HepG2 (cell line): Measurements from ENCODE around the gene TSHZ2. TPM values are rescaled to one million over a fixed set of nuclear protein-coding genes. Genes with fewer than 3 reads are reported as not detected.

Experiments used
- ATAC-seq: fragments of 200-7000 bp; cut with Tn5 transposase; 3 replicates; pipeline ENCODE4 v1.9.1; 2020; ENCODE audit warnings: mild to moderate bottlenecking, moderate library complexity
- BruUV-seq: library from RNA; stranded (reverse); fragments of 400-500 nt; replicated peaks from 2 replicates; lab custom pipeline; 2021; lab: Mats Ljungman, UMichigan
- CTCF ChIA-PET: fragments of 300-600 bp; formaldehyde crosslinking; extraction: SDS; loops from one replicate; lab custom pipeline; 2021; ENCODE audit warnings: low total read pairs, inconsistent platforms, low intra/inter-chr PET ratio; lab: Yijun Ruan, JAX
- POLR2A ChIA-PET: fragments of 350-600 bp; sonication (Branson Sonifier 250); formaldehyde crosslinking; loops from one replicate; lab custom pipeline; 2020; ENCODE audit warnings: antibody characterized with exemption, inconsistent platforms; lab: Yijun Ruan, JAX
- DNase-seq: peaks from one replicate; pipeline ENCODE4 v3.0.0-alpha.2; 2015; ENCODE audit warnings: low spot score
- FAIRE-seq: peaks from 3 replicates; lab custom pipeline; 2011; peaks lifted over from hg19 to GRCh38; lab: Jason Lieb, UNC
- H2AFZ ChIP-seq: one replicate; pipeline ENCODE4 v1.6.1; 2011; ENCODE audit warnings: low read length, inconsistent platforms
- H3K27ac ChIP-seq: fragments of 300-600 bp; 3 replicates; pipeline ENCODE4 v1.8.0; 2011; ENCODE audit warnings: mixed run types, mild to moderate bottlenecking, mixed read lengths, low read length, inconsistent platforms; ENCODE audit not compliant: insufficient read depth; ENCODE audit errors: extremely low read length
- H3K27me3 ChIP-seq, 2 experiments: fragments of 200-600 bp in 1 of 2; 2 replicates in 1 of 2; 3 replicates in 1 of 2; pipeline versions ENCODE4 v1.6.0 to v1.8.0; 2011; ENCODE audit warnings: low read length in 2 of 2, mild to moderate bottlenecking in 2 of 2, moderate library complexity in 2 of 2, inconsistent platforms in 1 of 2; ENCODE audit not compliant: insufficient read depth in 2 of 2, control insufficient read depth in 1 of 2
- H3K36me3 ChIP-seq, 2 experiments: fragments of 200-600 bp in 1 of 2; replicated peaks in 1 of 2; 2 replicates in 1 of 2; 3 replicates in 1 of 2; pipeline versions ENCODE4 v1.5.1 to v1.8.0; 2011; ENCODE audit warnings: low read length in 2 of 2, inconsistent platforms in 1 of 2; ENCODE audit not compliant: insufficient read depth in 2 of 2, control insufficient read depth in 1 of 2
- H3K4me1 ChIP-seq: 2 replicates; pipeline ENCODE4 v1.5.1; 2012; ENCODE audit warnings: low read length, inconsistent platforms; ENCODE audit not compliant: insufficient read depth
- H3K4me2 ChIP-seq: 2 replicates; pipeline ENCODE4 v1.6.0; 2011; ENCODE audit warnings: low read depth, low read length, inconsistent platforms
- H3K4me3 ChIP-seq, 3 experiments: fragments of 200-600 bp in 1 of 3; sonication (generic), shearing (Covaris generic) in 1 of 3; replicated peaks in 1 of 3; 2 replicates each; pipeline ENCODE4 v1.5.1; 2011 to 2016; ENCODE audit warnings: low read length in 3 of 3, inconsistent platforms in 2 of 3, low read depth in 2 of 3, mild to moderate bottlenecking in 2 of 3, control low read depth in 1 of 3, mixed read lengths in 1 of 3; ENCODE audit not compliant: insufficient read depth in 1 of 3
- H3K79me2 ChIP-seq: one replicate; pipeline ENCODE4 v1.6.1; 2011; ENCODE audit warnings: low read length, inconsistent platforms; ENCODE audit not compliant: insufficient read depth
- H3K9ac ChIP-seq: 2 replicates; pipeline ENCODE4 v1.6.0; 2011; ENCODE audit warnings: mild to moderate bottlenecking, low read depth, low read length, inconsistent platforms; ENCODE audit not compliant: insufficient read depth
- H3K9me3 ChIP-seq: 2 replicates; pipeline ENCODE4 v1.5.1; 2012; ENCODE audit warnings: mild to moderate bottlenecking, low read length
- H4K20me1 ChIP-seq: 2 replicates; pipeline ENCODE4 v1.6.0; 2011; ENCODE audit warnings: inconsistent platforms, mild to moderate bottlenecking, low read length, moderate library complexity; ENCODE audit not compliant: insufficient read depth
- HDAC6 ChIP-seq: fragments of 200-600 bp; sonication (generic); IDR thresholded peaks from 2 replicates; pipeline ENCODE4 v1.7.0; 2017; ENCODE audit warnings: mild to moderate bottlenecking, antibody characterized with exemption, low read length, low read depth
- HNF1A ChIP-seq, 2 experiments: sonication (generic) in 1 of 2; formaldehyde crosslinking in 1 of 2; IDR thresholded peaks; 2 replicates each; pipeline versions ENCODE4 v1.4.0 to v1.6.1; 2016 to 2020; ENCODE audit warnings: borderline replicate concordance in 1 of 2, low read depth in 1 of 2, mild to moderate bottlenecking in 1 of 2, missing genetic modification reagents in 1 of 2
- TCF7L2 ChIP-seq: IDR thresholded peaks from 2 replicates; pipeline ENCODE4 v1.6.1; 2011; ENCODE audit warnings: mild to moderate bottlenecking, low read depth, low read length, moderate library complexity
- ZNF280B ChIP-seq: sonication (generic); formaldehyde crosslinking; IDR thresholded peaks from 2 replicates; pipeline ENCODE4 v1.5.0; 2020; ENCODE audit warnings: missing genetic modification reagents, mild to moderate bottlenecking, borderline replicate concordance
- ZNF333 ChIP-seq: sonication (generic); formaldehyde crosslinking; IDR thresholded peaks from 2 replicates; pipeline ENCODE4 v1.4.0; 2020; ENCODE audit warnings: mild to moderate bottlenecking, missing genetic modification reagents, borderline replicate concordance
- WGBS: methylation state at CpG from one replicate; pipeline ENCODE4 v1.1.6; 2017; ENCODE audit warnings: low lambda C conversion rate; 5-methylcytosine and 5-hydroxymethylcytosine counted together
- in situ Hi-C: cut with HindIII; loops from 2 replicates; pipeline ENCODE4 v1.10.0; 2017; ENCODE audit warnings: low pct_unique_long_range_greater_than_20kb; ENCODE audit not compliant: extremely low pct_ligation_motif_present
- intact Hi-C: fragments of 100-400 bp; cut with micrococcal nuclease; formaldehyde crosslinking; loops from one replicate; pipeline ENCODE4 v1.10.0; 2022; ENCODE audit not compliant: unreplicated experiment
- polyA plus RNA-seq, 8 experiments: library from polyadenylated mRNA; depleted of rRNA in 3 of 8; stranded (reverse) in 7 of 8; unstranded in 1 of 8; fragments of >200 nt; fragmentation: Illumina TruSeq in 4 of 8; extraction: Trizol in 4 of 8; gene quantifications; 2 replicates each; pipeline versions ENCODE4 v1.2.1 to v1.2.3, GENCODE V29; 2011 to 2016; ENCODE audit warnings: low read depth in 4 of 8, missing spikeins in 1 of 8, mixed read lengths in 1 of 8; ENCODE audit not compliant: insufficient read depth in 1 of 8
- total RNA-seq, 5 experiments: library from RNA; depleted of rRNA; stranded (reverse); fragments of >200 nt; fragmentation: Illumina TruSeq; extraction: Trizol; gene quantifications; 2 replicates each; pipeline ENCODE4 v1.2.3, GENCODE V29; 2016; ENCODE audit warnings: low read depth in 1 of 5

The TSHZ2 gene
- total and polyA plus RNA-seq, 2 of the 13 experiments (the other 11 are each of a cell fraction or from before 2014, with no cell fraction given), result 0.01 TPM; not detected in 1

- intact Hi-C loops, result loop anchor here (2.0 kb wide), 1 partner anchor 109 kb away; no protein-coding TSS in a partner anchor
- ChIA-PET POLR2A (no interaction called here), CTCF (no interaction called here)
- Histone ChIP-seq H3K4me3 (peak overlapping the region in 2 of 3 experiments; percentile 35 to 68; a peak in 2 of 6 replicates), H3K79me2 (no peaks in the 10 kb centered on the region), H3K27ac (no peak overlapping the region), H3K36me3 (no peaks in the 10 kb centered on the region), H3K9me3 (no peaks in the 10 kb centered on the region), H3K27me3 (peaks cover 0 to 40% of the 10 kb centered on the region in 2 experiments; a peak in 3 of 5 replicates), H3K9ac (no peak overlapping the region), H3K4me1 (peaks cover 14% of the 10 kb centered on the region), H3K4me2 (peak overlapping the region; percentile 74; the same call in 1 of the 2 replicates), H4K20me1 (no peaks in the 10 kb centered on the region), H2AFZ (no peak overlapping the region)
- no peak for FAIRE-seq
- BruUV-seq, result no TSS peak
- in situ Hi-C loops, result no loop called here
- 8% methylated on average over 16 of the region's 16 CpGs for WGBS
- no peak for DNase-seq
- ATAC-seq, result no peak; the same call in 2 of the 3 replicates
- TF ChIP-seq ZNF280B (CRISPR knock-in tag) (no peak), TCF7L2 (no peak), HNF1A (IDR thresholded peaks at IDR 0.05; ENCODE audit: low read depth) (no peak), HNF1A (CRISPR knock-in tag; IDR thresholded peaks at IDR 0.05; ENCODE audit: borderline replicate concordance) (no peak), ZNF333 (CRISPR knock-in tag) (no peak), HDAC6 (no peak)
Observed at GRCh38 chr20:52971498-52972189, 514 bp upstream of the TSHZ2 start.
